ENCODE data around the gene PCYT1B.

PCYT1B gene

GRCh38 chrX:24547961-24548360 lies 99.2 kb downstream of the PCYT1B start:
- no peak overlapping the region for H3K27ac ChIP-seq
- no peak overlapping the region for H3K4me3 ChIP-seq

GRCh38 chrX:24542756-24543155 lies 104.4 kb downstream of the PCYT1B start:
- no peak overlapping the region for H3K4me3 ChIP-seq
- no peak overlapping the region for H3K27ac ChIP-seq

GRCh38 chrX:24536551-24536950 lies 110.6 kb downstream of the PCYT1B start:
- Histone ChIP-seq H3K27ac (no peak overlapping the region), H3K4me3 (no peak overlapping the region)

GRCh38 chrX:24528605-24529004 lies 118.5 kb downstream of the PCYT1B start:
- no peak overlapping the region for H3K4me3 ChIP-seq
- no peak overlapping the region for H3K27ac ChIP-seq

- Histone ChIP-seq H3K4me3 (no peak overlapping the region), H3K27ac (no peak overlapping the region)
These were observed 120.5 kb downstream of the PCYT1B start for GRCh38 chrX:24526616-24527015.

GRCh38 chrX:24525455-24525854 lies 121.7 kb downstream of the PCYT1B start:
- H3K4me3 ChIP-seq = no peak overlapping the region

GRCh38 chrX:24520472-24520871 lies 126.7 kb downstream of the PCYT1B start:
- Histone ChIP-seq H3K27ac (no peak overlapping the region), H3K4me3 (no peak overlapping the region)

More at GRCh38 chrX:24525455-24525854, 121.7 kb downstream of the PCYT1B start:
- no peak overlapping the region for H3K27ac ChIP-seq

- Histone ChIP-seq H3K4me3 (no peak overlapping the region), H3K27ac (no peak overlapping the region)
These were observed 131.7 kb downstream of the PCYT1B start for GRCh38 chrX:24515447-24515846.

- Histone ChIP-seq H3K27ac (no peak overlapping the region), H3K4me3 (no peak overlapping the region)
These were observed 133.7 kb downstream of the PCYT1B start for GRCh38 chrX:24513416-24513815.

GRCh38 chrX:24508375-24508774 lies 138.8 kb downstream of the PCYT1B start:
- H3K4me3 ChIP-seq = no peak overlapping the region
- no peak overlapping the region for H3K27ac ChIP-seq

Data from skin epidermis (tissue), 12 donors.